GM12878 (cell line): ENCODE measurements around the gene ZFC3H1.

Experiments used
- TF ChIP-seq, protein P1 (sequence below), 3 experiments: IDR thresholded peaks in 2 of 3; conservative IDR thresholded peaks in 1 of 3; 2 replicates each; pipeline ENCODE4 v1.5.1; 2011; ENCODE audit warnings: low read depth in 3 of 3, low read length in 3 of 3, mild to moderate bottlenecking in 3 of 3, control low read depth in 2 of 3, moderate library complexity in 2 of 3, inconsistent platforms in 1 of 3, mixed read lengths in 1 of 3; ENCODE audit not compliant: control insufficient read depth in 2 of 3, insufficient read depth in 1 of 3; ENCODE audit errors: extremely low read depth in 1 of 3
- TF ChIP-seq, protein P2 (sequence below): fragments of 450-650 bp; IDR thresholded peaks from 2 replicates; pipeline ENCODE4 v1.6.1; 2014; ENCODE audit warnings: mild to moderate bottlenecking

DNA sequence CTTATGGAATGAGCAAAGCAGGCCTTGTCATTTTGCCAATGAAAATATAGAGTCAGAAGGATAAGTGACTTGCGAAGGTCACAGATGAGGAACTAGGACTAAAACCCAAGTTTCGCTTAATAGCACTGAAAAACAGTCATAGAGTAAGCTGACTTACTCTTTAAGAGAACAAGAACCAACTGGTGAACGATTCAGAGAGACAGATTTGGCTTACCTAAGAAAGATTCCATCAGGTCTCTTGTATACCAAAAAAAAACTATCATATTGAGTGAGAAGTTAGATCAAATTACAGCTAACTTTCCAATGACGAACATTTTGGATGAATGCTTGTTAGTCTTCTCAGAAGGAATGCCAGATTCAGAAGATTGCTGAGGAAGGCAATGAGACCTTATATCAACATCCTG lies 74.2 kb downstream of the ZFC3H1 start:
- TF ChIP-seq, protein P1, sequence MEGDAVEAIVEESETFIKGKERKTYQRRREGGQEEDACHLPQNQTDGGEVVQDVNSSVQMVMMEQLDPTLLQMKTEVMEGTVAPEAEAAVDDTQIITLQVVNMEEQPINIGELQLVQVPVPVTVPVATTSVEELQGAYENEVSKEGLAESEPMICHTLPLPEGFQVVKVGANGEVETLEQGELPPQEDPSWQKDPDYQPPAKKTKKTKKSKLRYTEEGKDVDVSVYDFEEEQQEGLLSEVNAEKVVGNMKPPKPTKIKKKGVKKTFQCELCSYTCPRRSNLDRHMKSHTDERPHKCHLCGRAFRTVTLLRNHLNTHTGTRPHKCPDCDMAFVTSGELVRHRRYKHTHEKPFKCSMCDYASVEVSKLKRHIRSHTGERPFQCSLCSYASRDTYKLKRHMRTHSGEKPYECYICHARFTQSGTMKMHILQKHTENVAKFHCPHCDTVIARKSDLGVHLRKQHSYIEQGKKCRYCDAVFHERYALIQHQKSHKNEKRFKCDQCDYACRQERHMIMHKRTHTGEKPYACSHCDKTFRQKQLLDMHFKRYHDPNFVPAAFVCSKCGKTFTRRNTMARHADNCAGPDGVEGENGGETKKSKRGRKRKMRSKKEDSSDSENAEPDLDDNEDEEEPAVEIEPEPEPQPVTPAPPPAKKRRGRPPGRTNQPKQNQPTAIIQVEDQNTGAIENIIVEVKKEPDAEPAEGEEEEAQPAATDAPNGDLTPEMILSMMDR (IDR thresholded peaks at IDR 0.05 in 2 of 3, conservative IDR thresholded peaks at IDR 0.05 in 1 of 3; ENCODE audit: control insufficient read depth in 2 of 3, extremely low read depth in 1 of 3, insufficient read depth in 1 of 3, low read depth in 3 of 3, low read length in 3 of 3) = no peak
- TF ChIP-seq, protein P2, sequence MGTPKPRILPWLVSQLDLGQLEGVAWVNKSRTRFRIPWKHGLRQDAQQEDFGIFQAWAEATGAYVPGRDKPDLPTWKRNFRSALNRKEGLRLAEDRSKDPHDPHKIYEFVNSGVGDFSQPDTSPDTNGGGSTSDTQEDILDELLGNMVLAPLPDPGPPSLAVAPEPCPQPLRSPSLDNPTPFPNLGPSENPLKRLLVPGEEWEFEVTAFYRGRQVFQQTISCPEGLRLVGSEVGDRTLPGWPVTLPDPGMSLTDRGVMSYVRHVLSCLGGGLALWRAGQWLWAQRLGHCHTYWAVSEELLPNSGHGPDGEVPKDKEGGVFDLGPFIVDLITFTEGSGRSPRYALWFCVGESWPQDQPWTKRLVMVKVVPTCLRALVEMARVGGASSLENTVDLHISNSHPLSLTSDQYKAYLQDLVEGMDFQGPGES = no peak
